Esophagus muscularis mucosa (tissue), 4 donors: ENCODE data around the gene SLFN11. TPM values are rescaled to one million over a fixed set of nuclear protein-coding genes. Genes with fewer than 3 reads are reported as not detected.
A peak's percentile ranks its signal among the peaks of the same experiment; 100 is the strongest.

Source experiments
- DNase-seq: peaks from one replicate; pipeline ENCODE4 v3.0.0-alpha.2; 2017; ENCODE audit errors: extremely low spot score
- H3K27ac ChIP-seq, 4 donors: fragments of 200-600 bp; sonication (generic); replicated peaks in 1 of 4; 1 replicate in 3 of 4; 2 replicates in 1 of 4; pipeline ENCODE4 v1.5.1; 2016 to 2019; ENCODE audit warnings: mild to moderate bottlenecking in 1 of 4
- H3K27me3 ChIP-seq, 4 donors: fragments of 200-600 bp; sonication (generic); one replicate each; pipeline versions ENCODE4 v1.5.1 to v1.6.0; 2016 to 2019
- H3K36me3 ChIP-seq, 4 donors: fragments of 200-600 bp; sonication (generic); one replicate each; pipeline ENCODE4 v1.5.1; 2016 to 2019
- H3K4me1 ChIP-seq, 4 donors: fragments of 200-600 bp; sonication (generic); one replicate each; pipeline ENCODE4 v1.5.1; 2016 to 2019
- H3K4me3 ChIP-seq, 4 donors: fragments of 200-600 bp; sonication (generic); 1 replicate in 2 of 4; 2 replicates in 2 of 4; pipeline ENCODE4 v1.5.1; 2016 to 2019; ENCODE audit warnings: mild to moderate bottlenecking in 4 of 4, moderate library complexity in 1 of 4
- H3K9me3 ChIP-seq, 4 donors: fragments of 200-600 bp; sonication (generic); 1 replicate in 3 of 4; 2 replicates in 1 of 4; pipeline ENCODE4 v1.5.1; 2016 to 2019
- EP300 ChIP-seq: sonication (generic); formaldehyde crosslinking; IDR thresholded peaks from one replicate; pipeline ENCODE4 v1.6.1; 2017; ENCODE audit warnings: antibody characterized with exemption
- POLR2A ChIP-seq: fragments of 450-650 bp; IDR thresholded peaks from one replicate; pipeline ENCODE4 v1.6.1; 2017; ENCODE audit warnings: antibody characterized with exemption, moderate library complexity, mild to moderate bottlenecking, low read depth
- POLR2AphosphoS5 ChIP-seq, 2 donors: sonication (generic); formaldehyde crosslinking; IDR thresholded peaks; one replicate each; pipeline ENCODE4 v1.6.1; 2017; ENCODE audit warnings: antibody characterized with exemption in 2 of 2
- WGBS: methylation state at CpG from one replicate; pipeline ENCODE4 v1.1.5; 2018; 5-methylcytosine and 5-hydroxymethylcytosine counted together
- intact Hi-C: fragments of 100-400 bp; cut with DNase I; formaldehyde crosslinking; loops from one replicate; pipeline ENCODE4 v1.15.1; 2023
- total RNA-seq, 4 donors: library from RNA; depleted of rRNA; stranded (reverse); fragments of >200 nt; gene quantifications; one replicate each; pipeline versions ENCODE4 v1.1.0 to v1.2.1, GENCODE V29; 2016
- TF ChIP-seq, protein P1 (sequence below), 3 experiments: fragments of 200-600 bp in 2 of 3; fragments of 450-650 bp in 1 of 3; sonication (generic) in 2 of 3; IDR thresholded peaks; one replicate each; pipeline ENCODE4 v1.5.1; 2017 to 2019; ENCODE audit warnings: antibody characterized with exemption in 3 of 3, mild to moderate bottlenecking in 2 of 3, moderate library complexity in 1 of 3

The SLFN11 gene
- total RNA-seq, 4 donors from 2014 or later = 16.2 to 30.5 (median 22.7) TPM

DNA sequence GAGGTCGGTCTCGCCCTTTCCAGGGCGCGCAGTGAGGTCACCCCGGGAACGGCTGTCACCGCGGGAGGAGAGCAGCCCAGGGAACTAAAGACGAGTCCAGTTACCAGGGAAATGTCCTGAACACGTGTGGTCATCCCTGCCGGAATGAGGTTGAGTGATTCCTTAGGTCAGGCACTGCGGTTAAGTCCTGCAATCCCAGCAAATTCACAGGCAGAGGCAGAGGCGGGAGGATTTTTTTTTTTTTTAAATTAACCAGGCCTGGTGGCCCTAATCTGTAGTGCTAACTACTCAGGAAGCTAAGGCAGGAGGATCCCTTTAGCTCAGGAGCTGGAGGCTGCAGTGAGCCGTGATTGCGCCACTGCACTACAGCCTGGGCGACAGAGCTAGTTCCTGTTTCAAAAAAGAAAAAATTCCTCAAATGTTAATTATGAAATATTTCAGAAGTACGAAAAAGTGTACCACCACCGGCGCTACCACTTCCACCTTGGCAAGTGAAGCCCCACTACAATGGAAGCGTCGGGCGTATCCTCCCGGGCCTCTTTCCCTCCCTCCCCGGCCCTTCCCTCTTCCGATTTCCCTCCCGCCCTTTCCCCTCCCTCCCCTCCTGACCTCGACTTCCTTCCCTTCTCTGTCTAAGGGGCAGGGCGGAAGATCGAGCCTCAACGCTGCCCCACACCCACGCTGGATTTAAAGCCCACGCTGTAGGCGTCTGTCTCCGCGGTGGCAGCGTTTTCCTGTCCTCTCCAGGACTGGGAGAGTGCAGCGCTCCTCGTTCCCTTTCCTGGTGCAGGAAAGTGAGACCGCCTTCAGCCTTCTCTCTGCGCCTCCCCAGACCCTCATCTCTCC is 27.3 kb downstream of the SLFN11 start:
- intact Hi-C loops = no loop called here
- TF ChIP-seq, protein P1, sequence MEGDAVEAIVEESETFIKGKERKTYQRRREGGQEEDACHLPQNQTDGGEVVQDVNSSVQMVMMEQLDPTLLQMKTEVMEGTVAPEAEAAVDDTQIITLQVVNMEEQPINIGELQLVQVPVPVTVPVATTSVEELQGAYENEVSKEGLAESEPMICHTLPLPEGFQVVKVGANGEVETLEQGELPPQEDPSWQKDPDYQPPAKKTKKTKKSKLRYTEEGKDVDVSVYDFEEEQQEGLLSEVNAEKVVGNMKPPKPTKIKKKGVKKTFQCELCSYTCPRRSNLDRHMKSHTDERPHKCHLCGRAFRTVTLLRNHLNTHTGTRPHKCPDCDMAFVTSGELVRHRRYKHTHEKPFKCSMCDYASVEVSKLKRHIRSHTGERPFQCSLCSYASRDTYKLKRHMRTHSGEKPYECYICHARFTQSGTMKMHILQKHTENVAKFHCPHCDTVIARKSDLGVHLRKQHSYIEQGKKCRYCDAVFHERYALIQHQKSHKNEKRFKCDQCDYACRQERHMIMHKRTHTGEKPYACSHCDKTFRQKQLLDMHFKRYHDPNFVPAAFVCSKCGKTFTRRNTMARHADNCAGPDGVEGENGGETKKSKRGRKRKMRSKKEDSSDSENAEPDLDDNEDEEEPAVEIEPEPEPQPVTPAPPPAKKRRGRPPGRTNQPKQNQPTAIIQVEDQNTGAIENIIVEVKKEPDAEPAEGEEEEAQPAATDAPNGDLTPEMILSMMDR (IDR thresholded peaks at IDR 0.05) = no peak
- TF ChIP-seq POLR2AphosphoS5 (IDR thresholded peaks at IDR 0.05) (peak in 1 of 2 donors; percentile 69), EP300 (no peak), POLR2A (no peak)
- peak overlapping the region; percentile 50 to 67 (median 62) for H3K27ac ChIP-seq
- peaks cover 19 to 23% (median 21%) of the 10 kb centered on the region in 4 donors for H3K4me1 ChIP-seq
- peaks cover 0 to 44% (median 12%) of the 10 kb centered on the region in 4 donors for H3K27me3 ChIP-seq
- H3K36me3 ChIP-seq = no peaks in the 10 kb centered on the region
- peak; percentile 93 for DNase-seq
- H3K4me3 ChIP-seq = peak overlapping the region; percentile 45 to 53 (median 48)
- H3K9me3 ChIP-seq = peaks cover 0 to 5% (median 1%) of the 10 kb centered on the region in 4 donors
- 4% methylated on average over 39 of the region's 40 CpGs for WGBS

DNA sequence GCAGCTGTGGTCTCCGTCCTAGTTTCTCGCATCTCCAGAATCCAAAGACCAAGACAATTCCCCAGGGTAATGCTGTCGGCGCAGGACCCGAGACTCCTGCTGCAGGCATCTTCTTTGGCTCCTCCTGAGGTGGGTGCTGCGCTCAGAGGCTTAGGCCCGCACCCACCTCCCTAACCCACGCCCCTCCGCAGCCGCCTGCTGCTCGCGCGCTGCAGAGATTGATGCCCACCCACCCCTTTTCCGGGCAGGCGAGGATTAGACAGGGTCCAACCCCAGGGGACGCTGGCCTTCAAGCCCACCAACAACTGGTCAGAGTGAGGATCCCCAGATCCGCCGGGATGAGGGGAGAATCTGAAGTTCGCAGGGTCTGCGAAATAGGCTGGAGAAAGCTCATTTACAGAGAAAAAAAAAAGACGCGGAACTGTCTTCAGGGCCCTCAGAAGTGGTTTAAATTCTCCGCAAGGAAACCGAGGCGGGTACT is 27.9 kb downstream of the SLFN11 start:
- intact Hi-C loops = no loop called here
- Histone ChIP-seq H3K27me3 (peaks cover 0 to 44% (median 12%) of the 10 kb centered on the region in 4 donors), H3K9me3 (peaks cover 0 to 8% (median 3%) of the 10 kb centered on the region in 4 donors), H3K4me3 (peak overlapping the region; percentile 45 to 53 (median 48)), H3K36me3 (no peaks in the 10 kb centered on the region), H3K4me1 (peaks cover 19 to 23% (median 21%) of the 10 kb centered on the region in 4 donors), H3K27ac (peak overlapping the region; percentile 50 to 67 (median 62))
- TF ChIP-seq, protein P1 (IDR thresholded peaks at IDR 0.05) = no peak
- TF ChIP-seq POLR2A (no peak), POLR2AphosphoS5 (IDR thresholded peaks at IDR 0.05) (no peak), EP300 (no peak)
- WGBS = 31% methylated on average over 24 of the region's 25 CpGs
- no peak for DNase-seq

DNA sequence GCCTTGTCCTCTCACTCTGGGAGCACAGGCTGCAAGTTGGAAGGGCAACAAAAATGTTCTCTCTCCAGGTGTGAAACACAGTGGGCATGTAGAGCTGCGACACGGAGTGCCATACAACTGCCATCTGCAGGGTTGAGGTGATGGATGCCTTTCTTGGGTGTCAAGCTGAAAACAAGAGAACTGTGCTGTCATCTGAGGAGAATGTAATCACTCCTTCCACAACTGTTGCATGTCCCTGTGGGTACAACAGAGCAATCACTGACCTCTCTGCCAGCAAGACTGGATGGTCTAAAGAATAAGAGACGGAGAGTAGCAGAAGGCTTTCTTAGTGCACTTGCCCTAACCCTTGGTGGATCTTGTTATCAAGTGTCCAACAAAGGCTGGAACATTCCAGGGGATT is 29.2 kb downstream of the SLFN11 start:
- DNase-seq = no peak
- no peak overlapping the region for H3K27ac ChIP-seq
- intact Hi-C loops = no loop called here
- H3K4me1 ChIP-seq = peaks cover 19 to 23% (median 21%) of the 10 kb centered on the region in 4 donors
- no peaks in the 10 kb centered on the region for H3K36me3 ChIP-seq
- peaks cover 0 to 44% (median 12%) of the 10 kb centered on the region in 4 donors for H3K27me3 ChIP-seq
- TF ChIP-seq POLR2A (no peak), EP300 (no peak), POLR2AphosphoS5 (IDR thresholded peaks at IDR 0.05) (no peak)
- TF ChIP-seq, protein P1 (IDR thresholded peaks at IDR 0.05) = no peak
- H3K4me3 ChIP-seq = no peak overlapping the region
- peaks cover 0 to 8% (median 3%) of the 10 kb centered on the region in 4 donors for H3K9me3 ChIP-seq
- WGBS = 69% methylated on average over 3 of the region's 3 CpGs

DNA sequence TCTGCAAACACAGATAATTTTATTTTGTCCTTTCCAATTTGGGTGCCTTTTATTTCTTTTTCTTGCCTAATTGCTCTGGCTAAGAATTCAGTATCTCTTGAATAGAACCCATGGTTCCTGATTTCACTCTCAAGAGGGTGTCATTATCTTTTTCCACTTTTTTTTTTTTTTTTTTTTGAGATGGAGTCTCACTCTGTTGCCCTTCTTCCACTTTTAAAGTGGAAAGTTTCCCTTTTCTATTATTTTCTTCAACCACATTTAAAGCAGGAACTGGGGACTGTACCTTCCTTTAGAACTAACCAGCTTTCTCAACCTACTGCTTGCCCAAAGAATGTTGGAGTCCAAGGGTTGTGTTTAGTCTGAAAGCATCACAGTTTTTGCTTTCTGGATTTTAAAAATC is 31.1 kb downstream of the SLFN11 start:
- intact Hi-C loops = no loop called here
- Histone ChIP-seq H3K4me1 (peaks cover 19 to 23% (median 21%) of the 10 kb centered on the region in 4 donors), H3K4me3 (no peak overlapping the region), H3K27ac (no peak overlapping the region), H3K27me3 (peaks cover 0 to 41% (median 11%) of the 10 kb centered on the region in 4 donors), H3K9me3 (peaks cover 0 to 8% (median 3%) of the 10 kb centered on the region in 4 donors), H3K36me3 (no peaks in the 10 kb centered on the region)
- TF ChIP-seq POLR2A (no peak), POLR2AphosphoS5 (IDR thresholded peaks at IDR 0.05) (no peak), EP300 (no peak)
- TF ChIP-seq, protein P1 (IDR thresholded peaks at IDR 0.05) = no peak
- DNase-seq = no peak
